Esophagus squamous epithelium (tissue), 5 donors: Measurements from ENCODE around the gene DIS3L2. TPM values are rescaled to one million over a fixed set of nuclear protein-coding genes. Genes with fewer than 3 reads are reported as not detected.

ENCODE experiments used
- DNase-seq: peaks from one replicate; lab custom pipeline; 2025; lab: John Stamatoyannopoulos, UW
- H3K27ac ChIP-seq, 4 donors: fragments of 200-600 bp; sonication (generic); one replicate each; pipeline ENCODE4 v1.5.1; 2016 to 2019; ENCODE audit warnings: mild to moderate bottlenecking in 1 of 4
- H3K27me3 ChIP-seq, 4 donors: fragments of 200-600 bp; sonication (generic); 1 replicate in 3 of 4; 2 replicates in 1 of 4; pipeline versions ENCODE4 v1.5.1 to v1.6.0; 2017 to 2021; ENCODE audit warnings: antibody characterized with exemption in 1 of 4
- H3K36me3 ChIP-seq, 3 donors: fragments of 200-600 bp; sonication (generic); one replicate each; pipeline ENCODE4 v1.5.1; 2016 to 2019
- H3K4me1 ChIP-seq, 3 donors: fragments of 200-600 bp; sonication (generic); one replicate each; pipeline ENCODE4 v1.5.1; 2017 to 2019
- H3K4me3 ChIP-seq, 4 donors: fragments of 200-600 bp; sonication (generic); 1 replicate in 3 of 4; 2 replicates in 1 of 4; pipeline ENCODE4 v1.5.1; 2016 to 2019; ENCODE audit warnings: mild to moderate bottlenecking in 2 of 4, moderate library complexity in 1 of 4
- H3K9me3 ChIP-seq, 3 donors: fragments of 200-600 bp; sonication (generic); one replicate each; pipeline ENCODE4 v1.5.1; 2016 to 2019
- CTCF ChIP-seq, 6 experiments: fragments of 450-650 bp in 4 of 6; fragments of 200-600 bp in 2 of 6; sonication (generic) in 2 of 6; IDR thresholded peaks; one replicate each; pipeline ENCODE4 v1.5.1; 2016 to 2019; ENCODE audit warnings: antibody characterized with exemption in 6 of 6, mild to moderate bottlenecking in 4 of 6, moderate library complexity in 4 of 6
- POLR2A ChIP-seq, 4 donors: fragments of 450-650 bp; IDR thresholded peaks; one replicate each; pipeline ENCODE4 v1.6.1; 2017; ENCODE audit warnings: antibody characterized with exemption in 4 of 4, mild to moderate bottlenecking in 4 of 4, moderate library complexity in 3 of 4
- WGBS, 2 donors: methylation state at CpG; one replicate each; pipeline ENCODE4 v1.1.5; 2018; 5-methylcytosine and 5-hydroxymethylcytosine counted together
- intact Hi-C: fragments of 100-400 bp; cut with DNase I; formaldehyde crosslinking; loops from one replicate; pipeline ENCODE4 v1.15.0; 2022
- total RNA-seq, 4 donors: library from RNA; depleted of rRNA; stranded (reverse); fragments of >200 nt; gene quantifications; one replicate each; pipeline ENCODE4 v1.1.0, GENCODE V29; 2016
- donor health status: DM: yes; HTN: yes; CAD: no.

The DIS3L2 gene
- total RNA-seq, 4 donors from 2014 or later = 14.5 to 42.8 (median 32.4) TPM

DNA sequence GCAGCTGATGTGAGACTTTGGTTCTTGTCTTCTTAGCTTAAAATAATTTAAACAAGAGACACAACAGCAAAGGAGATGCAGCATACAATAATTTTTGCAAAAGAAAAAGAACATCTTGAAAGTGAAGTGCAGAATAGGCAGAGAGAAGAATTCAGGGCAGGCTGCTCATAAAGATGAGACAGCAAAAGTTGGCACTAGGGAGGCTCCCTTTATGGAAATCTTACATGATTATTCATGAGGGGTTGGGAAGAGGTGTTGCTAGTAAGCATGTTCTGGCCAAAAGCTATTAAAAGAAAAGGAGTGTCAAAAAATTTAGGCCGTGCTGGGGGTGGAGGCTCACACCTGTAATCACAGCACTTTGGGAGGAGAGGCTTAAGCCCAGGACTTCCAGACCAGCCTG, 412.8 kb downstream of the DIS3L2 start:
- WGBS, 2 donors = 53 to 64% methylated on average over 1 of the region's 1 CpG
- intact Hi-C loops = no loop called here
- no peak for TF ChIP-seq POLR2A (IDR thresholded peaks at IDR 0.05)
- TF ChIP-seq CTCF (IDR thresholded peaks at IDR 0.05) = no peak
- no peak overlapping the region for H3K27ac ChIP-seq
- DNase-seq = no peak
- no peak overlapping the region for H3K4me3 ChIP-seq
- H3K27me3 ChIP-seq = peaks cover 0 to 24% (median 0%) of the 10 kb centered on the region in 4 donors
- no peaks in the 10 kb centered on the region for H3K36me3 ChIP-seq
- no peaks in the 10 kb centered on the region for H3K9me3 ChIP-seq
- H3K4me1 ChIP-seq = no peaks in the 10 kb centered on the region

- H3K4me3 ChIP-seq = no peak overlapping the region
- no peaks in the 10 kb centered on the region for H3K36me3 ChIP-seq
- H3K9me3 ChIP-seq = no peaks in the 10 kb centered on the region
- no peaks in the 10 kb centered on the region for H3K4me1 ChIP-seq
- peaks cover 0 to 29% (median 0%) of the 10 kb centered on the region in 4 donors for H3K27me3 ChIP-seq
- intact Hi-C loops = no loop called here
- 70 to 78% methylated on average over 12 of the region's 12 CpGs for WGBS, 2 donors
- DNase-seq = no peak
- no peak overlapping the region for H3K27ac ChIP-seq
- TF ChIP-seq POLR2A (IDR thresholded peaks at IDR 0.05) (no peak), CTCF (IDR thresholded peaks at IDR 0.05) (no peak)
Measured at GRCh38 chr2:232375164-232375563, 413.7 kb downstream of the DIS3L2 start.

GRCh38 chr2:232376260-232376659, 414.7 kb downstream of the DIS3L2 start:
- Histone ChIP-seq H3K36me3 (no peaks in the 10 kb centered on the region), H3K27me3 (peaks cover 0 to 37% (median 0%) of the 10 kb centered on the region in 4 donors), H3K4me3 (no peak overlapping the region), H3K9me3 (no peaks in the 10 kb centered on the region), H3K27ac (no peak overlapping the region), H3K4me1 (no peaks in the 10 kb centered on the region)
- TF ChIP-seq POLR2A (IDR thresholded peaks at IDR 0.05) (no peak), CTCF (IDR thresholded peaks at IDR 0.05) (no peak)
- 63 to 78% methylated on average over 3 to 4 of the region's 4 CpGs for WGBS, 2 donors
- DNase-seq = no peak
- intact Hi-C loops = no loop called here

DNA sequence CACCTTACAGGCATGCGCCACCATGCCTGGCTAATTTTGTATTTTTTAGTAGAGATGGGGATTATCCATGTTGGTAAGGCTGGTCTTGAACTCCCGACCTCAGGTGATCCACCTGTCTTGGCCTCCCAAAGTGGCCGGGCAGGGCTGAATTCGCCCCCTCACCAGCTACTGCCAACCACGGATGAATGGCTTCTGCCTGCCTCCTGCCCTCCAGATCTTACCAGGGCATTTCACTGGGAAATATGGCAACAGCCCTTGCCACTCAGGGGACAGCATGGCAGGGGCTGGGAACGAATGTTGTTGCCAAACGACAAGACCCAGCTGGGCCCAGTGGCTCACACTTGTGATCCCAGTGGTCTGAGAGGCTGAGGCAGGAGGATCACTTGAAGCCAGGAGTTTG, 415.2 kb downstream of the DIS3L2 start:
- TF ChIP-seq POLR2A (IDR thresholded peaks at IDR 0.05) = no peak
- no peak for TF ChIP-seq CTCF (IDR thresholded peaks at IDR 0.05)
- no peaks in the 10 kb centered on the region for H3K4me1 ChIP-seq
- H3K27ac ChIP-seq = no peak overlapping the region
- H3K4me3 ChIP-seq = no peak overlapping the region
- 75 to 96% methylated on average over 4 to 7 of the region's 7 CpGs for WGBS, 2 donors
- DNase-seq = no peak
- H3K36me3 ChIP-seq = no peaks in the 10 kb centered on the region
- H3K27me3 ChIP-seq = peaks cover 0 to 42% (median 0%) of the 10 kb centered on the region in 4 donors
- H3K9me3 ChIP-seq = no peaks in the 10 kb centered on the region
- intact Hi-C loops = no loop called here

- no peak for DNase-seq
- intact Hi-C loops = no loop called here
- WGBS, 2 donors = 88 to 92% methylated on average over 7 of the region's 7 CpGs
- Histone ChIP-seq H3K9me3 (no peaks in the 10 kb centered on the region), H3K4me3 (no peak overlapping the region), H3K36me3 (no peaks in the 10 kb centered on the region), H3K4me1 (no peaks in the 10 kb centered on the region), H3K27me3 (peaks cover 0 to 48% (median 2%) of the 10 kb centered on the region in 4 donors), H3K27ac (no peak overlapping the region)
- TF ChIP-seq CTCF (IDR thresholded peaks at IDR 0.05) (no peak), POLR2A (IDR thresholded peaks at IDR 0.05) (no peak)
Measured at GRCh38 chr2:232377319-232377718, 415.8 kb downstream of the DIS3L2 start.
